Fibroblast of mammary gland (primary cell): Measurements from ENCODE around the gene HRCT1.

Experiments used
- DNase-seq: peaks from one replicate; pipeline ENCODE4 v3.0.0-alpha.2; 2010; ENCODE audit warnings: low read depth
- H3K4me3 ChIP-seq: 2 replicates; pipeline ENCODE4 v1.5.1; 2011; ENCODE audit warnings: low read depth, mild to moderate bottlenecking, low read length, moderate library complexity; ENCODE audit not compliant: control insufficient read depth
- CTCF ChIP-seq: conservative IDR thresholded peaks from 2 replicates; pipeline ENCODE4 v1.5.1; 2011; ENCODE audit warnings: low read depth, low read length, inconsistent platforms; ENCODE audit not compliant: control insufficient read depth, insufficient read depth

The HRCT1 gene

GRCh38 chr9:35923927-35924763 is 18.1 kb downstream of the HRCT1 start:
- DNase-seq = peak; percentile 96
- no peak for TF ChIP-seq CTCF
- H3K4me3 ChIP-seq = peak overlapping the region; percentile 18

GRCh38 chr9:35928591-35929452 is 22.8 kb downstream of the HRCT1 start:
- no peak overlapping the region for H3K4me3 ChIP-seq
- DNase-seq = no peak
- TF ChIP-seq CTCF = no peak

- TF ChIP-seq CTCF = no peak
- H3K4me3 ChIP-seq = no peak overlapping the region
- no peak for DNase-seq
Measured at GRCh38 chr9:35929453-35929718, 23.4 kb downstream of the HRCT1 start.

GRCh38 chr9:35930521-35930920 is 24.5 kb downstream of the HRCT1 start:
- H3K4me3 ChIP-seq = no peak overlapping the region
- no peak for TF ChIP-seq CTCF
- no peak for DNase-seq

- H3K4me3 ChIP-seq = no peak overlapping the region
- DNase-seq = no peak
- TF ChIP-seq CTCF = no peak
Measured at GRCh38 chr9:35930989-35931388, 25.0 kb downstream of the HRCT1 start.

- DNase-seq = no peak
- no peak for TF ChIP-seq CTCF
- H3K4me3 ChIP-seq = no peak overlapping the region
Measured at GRCh38 chr9:35932735-35933134, 26.7 kb downstream of the HRCT1 start.
